GM18873 (cell line): ENCODE data around the gene DCUN1D2.
"Not testable (repeated sequence)": the region's sequence is repeated elsewhere in the genome, so short reads cannot be mapped to it uniquely, and the experiment has no call there.

Experiments used
- ATAC-seq: cut with Tn5 transposase; IDR thresholded peaks from one replicate; pipeline ENCODE4 v1.9.1; 2021; ENCODE audit warnings: mild to moderate bottlenecking, moderate library complexity, moderate number of reproducible peaks; ENCODE audit not compliant: unreplicated experiment, low FRiP score

DCUN1D2 gene

GRCh38 chr13:113493315-113493951, 2.9 kb upstream of the DCUN1D2 start:
- no peak for ATAC-seq

- no peak for ATAC-seq
These were observed 1.5 kb upstream of the DCUN1D2 start for GRCh38 chr13:113491982-113492381.

- no peak for ATAC-seq
These were observed 940 bp upstream of the DCUN1D2 start for GRCh38 chr13:113491418-113491883.

GRCh38 chr13:113489549-113490495, 689 bp downstream of the DCUN1D2 start:
- ATAC-seq, result peak; percentile 5

GRCh38 chr13:113489171-113489548, 1.4 kb downstream of the DCUN1D2 start:
- no peak for ATAC-seq

- no peak for ATAC-seq
These were observed 2.2 kb downstream of the DCUN1D2 start for GRCh38 chr13:113488283-113488682.

GRCh38 chr13:113486698-113487097, 3.8 kb downstream of the DCUN1D2 start:
- ATAC-seq, result no peak

GRCh38 chr13:113485545-113485944, 5.0 kb downstream of the DCUN1D2 start:
- no peak for ATAC-seq

- no peak for ATAC-seq
These were observed 6.8 kb downstream of the DCUN1D2 start for GRCh38 chr13:113483504-113484293.

- ATAC-seq, result no peak
These were observed 7.4 kb downstream of the DCUN1D2 start for GRCh38 chr13:113483081-113483480.

- ATAC-seq, result no peak
These were observed 11.3 kb downstream of the DCUN1D2 start for GRCh38 chr13:113479179-113479578.

- no peak for ATAC-seq
These were observed 12.8 kb downstream of the DCUN1D2 start for GRCh38 chr13:113477724-113478123.

- ATAC-seq, result no peak
These were observed 13.7 kb downstream of the DCUN1D2 start for GRCh38 chr13:113476811-113477210.

- no peak for ATAC-seq
These were observed 14.6 kb downstream of the DCUN1D2 start for GRCh38 chr13:113475911-113476310.

GRCh38 chr13:113475280-113475679, 15.2 kb downstream of the DCUN1D2 start:
- ATAC-seq, result no peak

- ATAC-seq, result no peak
These were observed 16.3 kb downstream of the DCUN1D2 start for GRCh38 chr13:113474179-113474578.

- ATAC-seq, result no peak
These were observed 18.0 kb downstream of the DCUN1D2 start for GRCh38 chr13:113472355-113473025.

GRCh38 chr13:113471844-113472243, 18.7 kb downstream of the DCUN1D2 start:
- no peak for ATAC-seq

GRCh38 chr13:113470635-113471163, 19.8 kb downstream of the DCUN1D2 start:
- not testable (repeated sequence) for ATAC-seq

- no peak for ATAC-seq
These were observed 20.4 kb downstream of the DCUN1D2 start for GRCh38 chr13:113470073-113470472.
